Thoracic aorta (tissue), 2 donors: ENCODE data around the gene SPAG9. TPM values are rescaled to one million over a fixed set of nuclear protein-coding genes. Genes with fewer than 3 reads are reported as not detected.
A peak's percentile ranks its signal among the peaks of the same experiment; 100 is the strongest.

Experiments used
- ATAC-seq: fragments of 150-250 bp; one replicate; pipeline ENCODE4 v1.8.0; 2017; ENCODE audit warnings: low read depth; ENCODE audit not compliant: insufficient number of reproducible peaks, low FRiP score
- DNase-seq: peaks from one replicate; pipeline ENCODE4 v3.0.0-alpha.2; 2020; ENCODE audit warnings: low spot score
- H3K27ac ChIP-seq, 2 donors: fragments of 200-600 bp; sonication (generic); 1 replicate in 1 of 2; 2 replicates in 1 of 2; pipeline ENCODE4 v1.5.1; 2016; ENCODE audit warnings: mild to moderate bottlenecking in 2 of 2, moderate library complexity in 2 of 2
- H3K27me3 ChIP-seq: fragments of 200-600 bp; sonication (generic); replicated peaks from 2 replicates; pipeline ENCODE4 v1.6.0; 2016; ENCODE audit warnings: mild to moderate bottlenecking; ENCODE audit not compliant: insufficient read depth
- H3K36me3 ChIP-seq: fragments of 200-600 bp; sonication (generic); one replicate; pipeline ENCODE4 v1.5.1; 2016
- H3K4me1 ChIP-seq, 2 donors: fragments of 200-600 bp; sonication (generic); 1 replicate in 1 of 2; 2 replicates in 1 of 2; pipeline versions ENCODE4 v1.5.1 to v1.6.0; 2016; ENCODE audit warnings: low read depth in 2 of 2, mild to moderate bottlenecking in 1 of 2; ENCODE audit not compliant: control insufficient read depth in 1 of 2
- H3K4me3 ChIP-seq: fragments of 200-600 bp; sonication (generic); 2 replicates; pipeline ENCODE4 v1.5.1; 2016; ENCODE audit warnings: mild to moderate bottlenecking
- H3K9me3 ChIP-seq: fragments of 200-600 bp; sonication (generic); 2 replicates; pipeline ENCODE4 v1.5.1; 2016
- CTCF ChIP-seq: fragments of 200-600 bp; sonication (generic); IDR thresholded peaks from one replicate; pipeline ENCODE4 v1.5.1; 2019; ENCODE audit warnings: antibody characterized with exemption
- total RNA-seq, 2 donors: library from RNA; depleted of rRNA; stranded (reverse); fragments of >200 nt; gene quantifications; one replicate each; pipeline versions ENCODE4 v1.1.0 to v1.2.3, GENCODE V29; 2016

Gene SPAG9
- total RNA-seq, 2 donors from 2014 or later: 105 to 162 TPM

GRCh38 chr17:50986989-50987660 is 133.5 kb downstream of the SPAG9 start:
- no peak for ATAC-seq
- no peak for TF ChIP-seq CTCF
- peaks cover 55% of the 10 kb centered on the region for H3K36me3 ChIP-seq

GRCh38 chr17:50981279-50981678 is 139.4 kb downstream of the SPAG9 start:
- H3K27ac ChIP-seq: no peak overlapping the region
- H3K9me3 ChIP-seq: no peaks in the 10 kb centered on the region
- H3K4me1 ChIP-seq: no peaks in the 10 kb centered on the region
- ATAC-seq (no peak), DNase-seq (no peak)
- no peaks in the 10 kb centered on the region for H3K27me3 ChIP-seq
- no peak overlapping the region for H3K4me3 ChIP-seq
- H3K36me3 ChIP-seq: peaks cover 49% of the 10 kb centered on the region
- no peak for TF ChIP-seq CTCF

More at GRCh38 chr17:50986989-50987660, 133.5 kb downstream of the SPAG9 start:
- Histone ChIP-seq H3K27ac (no peak overlapping the region), H3K4me3 (no peak overlapping the region), H3K27me3 (no peaks in the 10 kb centered on the region), H3K9me3 (no peaks in the 10 kb centered on the region), H3K4me1 (no peaks in the 10 kb centered on the region)
- DNase-seq: no peak

- Histone ChIP-seq H3K4me3 (no peak overlapping the region), H3K27me3 (no peaks in the 10 kb centered on the region), H3K27ac (no peak overlapping the region), H3K36me3 (peaks cover 43% of the 10 kb centered on the region), H3K9me3 (no peaks in the 10 kb centered on the region), H3K4me1 (no peaks in the 10 kb centered on the region)
- no peak for TF ChIP-seq CTCF
- DNase-seq (no peak), ATAC-seq (no peak)
Measured at GRCh38 chr17:50979524-50979927, 141.1 kb downstream of the SPAG9 start.

- TF ChIP-seq CTCF: no peak
- H3K4me1 ChIP-seq: no peaks in the 10 kb centered on the region
- H3K27ac ChIP-seq: peak overlapping the region in 1 of 2 donors; percentile 26
- no peaks in the 10 kb centered on the region for H3K9me3 ChIP-seq
- H3K4me3 ChIP-seq: no peak overlapping the region
- no peaks in the 10 kb centered on the region for H3K27me3 ChIP-seq
- peaks cover 36% of the 10 kb centered on the region for H3K36me3 ChIP-seq
- no peak for ATAC-seq
- DNase-seq: no peak
Measured at GRCh38 chr17:50977487-50978159, 143.0 kb downstream of the SPAG9 start.

- H3K9me3 ChIP-seq: no peaks in the 10 kb centered on the region
- peaks cover 33% of the 10 kb centered on the region for H3K36me3 ChIP-seq
Measured at GRCh38 chr17:50976951-50977472, 143.7 kb downstream of the SPAG9 start.

More at GRCh38 chr17:50976951-50977472, 143.7 kb downstream of the SPAG9 start:
- ATAC-seq: no peak
- Histone ChIP-seq H3K4me1 (no peaks in the 10 kb centered on the region), H3K27ac (peak overlapping the region in 1 of 2 donors; percentile 26), H3K27me3 (no peaks in the 10 kb centered on the region), H3K4me3 (no peak overlapping the region)
- no peak for TF ChIP-seq CTCF
- no peak for DNase-seq
